ENCODE data around the gene DLG2.

The DLG2 gene

DNA sequence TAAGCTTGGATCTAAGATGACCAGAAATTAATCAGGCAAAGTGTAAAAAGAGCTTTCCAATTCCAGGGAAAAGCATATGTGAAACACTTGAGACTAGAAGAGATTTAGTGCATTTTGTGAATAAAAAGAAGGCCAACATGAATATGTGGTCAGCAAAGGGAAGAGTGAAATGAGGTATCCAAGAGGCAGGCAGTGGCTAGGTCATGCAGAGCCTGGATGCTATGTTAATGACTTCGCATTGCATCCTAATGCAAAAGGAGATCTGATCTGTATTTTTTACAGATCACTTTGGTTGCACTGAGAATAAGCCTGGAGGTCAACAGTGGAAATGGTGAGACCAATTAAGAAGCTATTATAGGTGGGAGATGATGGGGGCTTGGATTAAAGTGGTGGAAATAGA, 1699.7 kb downstream of the DLG2 start:
- DNase-seq (ENCODE audit: low spot score) = no peak
- POLR2A ChIA-PET (ENCODE audit: low non-redundant PET) = no interaction called here
- CTCF ChIA-PET = no interaction called here
- H3K27ac ChIP-seq = no peak overlapping the region
- TF ChIP-seq, protein P1, sequence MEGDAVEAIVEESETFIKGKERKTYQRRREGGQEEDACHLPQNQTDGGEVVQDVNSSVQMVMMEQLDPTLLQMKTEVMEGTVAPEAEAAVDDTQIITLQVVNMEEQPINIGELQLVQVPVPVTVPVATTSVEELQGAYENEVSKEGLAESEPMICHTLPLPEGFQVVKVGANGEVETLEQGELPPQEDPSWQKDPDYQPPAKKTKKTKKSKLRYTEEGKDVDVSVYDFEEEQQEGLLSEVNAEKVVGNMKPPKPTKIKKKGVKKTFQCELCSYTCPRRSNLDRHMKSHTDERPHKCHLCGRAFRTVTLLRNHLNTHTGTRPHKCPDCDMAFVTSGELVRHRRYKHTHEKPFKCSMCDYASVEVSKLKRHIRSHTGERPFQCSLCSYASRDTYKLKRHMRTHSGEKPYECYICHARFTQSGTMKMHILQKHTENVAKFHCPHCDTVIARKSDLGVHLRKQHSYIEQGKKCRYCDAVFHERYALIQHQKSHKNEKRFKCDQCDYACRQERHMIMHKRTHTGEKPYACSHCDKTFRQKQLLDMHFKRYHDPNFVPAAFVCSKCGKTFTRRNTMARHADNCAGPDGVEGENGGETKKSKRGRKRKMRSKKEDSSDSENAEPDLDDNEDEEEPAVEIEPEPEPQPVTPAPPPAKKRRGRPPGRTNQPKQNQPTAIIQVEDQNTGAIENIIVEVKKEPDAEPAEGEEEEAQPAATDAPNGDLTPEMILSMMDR (conservative IDR thresholded peaks at IDR 0.05; ENCODE audit: low read depth) = no peak

DNA sequence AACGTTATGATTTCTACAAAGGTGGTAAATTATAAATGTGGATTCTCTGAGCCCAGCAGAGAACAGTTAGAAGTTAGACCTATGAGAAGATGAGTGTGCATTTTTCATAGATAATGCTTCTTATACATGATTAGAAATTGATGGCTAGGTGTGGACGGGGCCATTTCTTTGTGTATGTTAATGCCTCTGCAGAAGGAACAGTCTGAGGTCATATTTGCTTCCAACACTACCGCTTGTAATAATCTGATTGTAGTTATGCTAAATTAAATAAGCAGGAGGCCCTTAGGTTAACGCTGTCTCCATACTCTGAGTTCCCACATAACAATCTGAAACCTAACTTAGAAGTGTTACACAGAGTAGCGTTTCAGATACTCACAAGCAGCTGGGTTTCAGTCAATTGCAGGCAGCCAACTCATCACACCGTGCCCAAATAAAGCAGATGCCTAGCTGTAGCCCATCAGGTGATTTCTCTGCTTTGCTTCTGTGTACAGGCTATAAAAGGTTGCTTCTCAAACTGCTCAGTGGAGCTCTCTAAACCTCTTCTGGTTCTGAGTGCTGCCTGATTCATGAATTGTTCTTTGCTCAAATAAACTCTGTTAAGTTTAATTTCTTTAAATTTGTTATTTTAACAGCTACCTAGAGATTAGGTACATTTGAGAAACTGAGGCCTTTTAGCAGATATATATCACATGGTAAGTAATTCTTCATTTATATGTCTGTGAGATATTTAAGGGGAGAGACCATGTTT, 1702.2 kb downstream of the DLG2 start:
- POLR2A ChIA-PET (ENCODE audit: low non-redundant PET) = no interaction called here
- TF ChIP-seq, protein P1 (conservative IDR thresholded peaks at IDR 0.05; ENCODE audit: low read depth) = no peak
- no peak overlapping the region for H3K27ac ChIP-seq
- DNase-seq (ENCODE audit: low spot score) = no peak
- CTCF ChIA-PET = no interaction called here

DNA sequence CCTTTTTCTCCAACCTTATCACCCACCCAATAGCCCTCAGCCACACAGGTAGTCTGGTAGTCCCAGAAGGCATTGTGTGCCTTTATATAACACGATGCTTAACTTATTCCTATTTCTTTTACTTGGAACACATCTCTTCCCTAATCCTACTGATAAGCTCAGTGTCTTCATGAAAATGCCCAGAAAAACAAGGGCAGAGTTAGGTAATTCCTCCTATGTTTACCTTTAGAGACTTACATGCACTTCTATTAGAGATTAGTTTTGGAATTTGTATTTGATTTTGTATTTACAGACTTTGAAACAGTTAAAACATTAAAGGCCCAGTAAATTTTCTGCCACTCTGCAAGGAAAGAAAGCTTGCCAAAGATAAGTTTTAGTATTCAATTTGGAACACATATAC, 1703.2 kb downstream of the DLG2 start:
- TF ChIP-seq, protein P1 (conservative IDR thresholded peaks at IDR 0.05; ENCODE audit: low read depth) = no peak
- no peak overlapping the region for H3K27ac ChIP-seq
- no peak for DNase-seq (ENCODE audit: low spot score)
- CTCF ChIA-PET = no interaction called here
- POLR2A ChIA-PET (ENCODE audit: low non-redundant PET) = no interaction called here

DNA sequence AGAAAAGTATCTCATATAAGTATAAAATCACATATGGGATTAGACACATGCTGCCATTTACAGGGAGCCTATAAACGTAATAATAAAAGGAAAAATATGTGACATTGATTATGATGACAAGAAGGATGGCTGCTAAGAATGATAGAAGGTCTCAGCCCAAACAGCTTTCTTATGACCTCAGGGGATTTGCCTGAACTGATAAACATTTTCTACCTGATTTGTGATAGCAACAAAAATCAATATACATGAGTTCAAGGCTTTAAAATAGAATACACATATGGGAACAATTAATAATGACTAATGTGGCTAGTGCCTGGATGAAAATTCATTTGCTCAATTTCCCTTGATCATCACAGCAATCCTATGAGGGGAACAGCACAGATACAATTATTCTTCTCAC, 1704.2 kb downstream of the DLG2 start:
- CTCF ChIA-PET = no interaction called here
- TF ChIP-seq, protein P1 (conservative IDR thresholded peaks at IDR 0.05; ENCODE audit: low read depth) = no peak
- POLR2A ChIA-PET (ENCODE audit: low non-redundant PET) = no interaction called here
- H3K27ac ChIP-seq = no peak overlapping the region
- no peak for DNase-seq (ENCODE audit: low spot score)

DNA sequence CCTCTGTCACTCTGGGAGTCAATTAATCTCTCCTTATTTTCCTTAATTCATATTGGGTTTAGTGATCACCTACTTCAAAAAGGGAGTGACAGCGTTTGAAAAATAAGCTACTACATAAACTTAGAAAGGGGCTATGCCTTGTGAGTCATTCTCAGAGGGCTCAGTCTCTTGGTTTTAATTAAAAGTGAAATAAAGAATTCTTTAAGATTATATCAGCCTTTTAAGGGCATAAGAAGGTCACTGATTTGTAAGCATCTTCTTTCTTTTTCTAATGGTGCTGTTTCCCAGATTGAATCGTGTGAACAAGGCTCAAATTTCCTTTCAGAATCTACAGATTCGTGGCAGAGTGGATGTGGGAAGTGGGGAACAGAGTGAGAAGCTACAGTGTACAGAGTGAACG, 1704.8 kb downstream of the DLG2 start:
- TF ChIP-seq, protein P1 (conservative IDR thresholded peaks at IDR 0.05; ENCODE audit: low read depth) = no peak
- no peak overlapping the region for H3K27ac ChIP-seq
- CTCF ChIA-PET = no interaction called here
- POLR2A ChIA-PET (ENCODE audit: low non-redundant PET) = no interaction called here
- DNase-seq (ENCODE audit: low spot score) = no peak

DNA sequence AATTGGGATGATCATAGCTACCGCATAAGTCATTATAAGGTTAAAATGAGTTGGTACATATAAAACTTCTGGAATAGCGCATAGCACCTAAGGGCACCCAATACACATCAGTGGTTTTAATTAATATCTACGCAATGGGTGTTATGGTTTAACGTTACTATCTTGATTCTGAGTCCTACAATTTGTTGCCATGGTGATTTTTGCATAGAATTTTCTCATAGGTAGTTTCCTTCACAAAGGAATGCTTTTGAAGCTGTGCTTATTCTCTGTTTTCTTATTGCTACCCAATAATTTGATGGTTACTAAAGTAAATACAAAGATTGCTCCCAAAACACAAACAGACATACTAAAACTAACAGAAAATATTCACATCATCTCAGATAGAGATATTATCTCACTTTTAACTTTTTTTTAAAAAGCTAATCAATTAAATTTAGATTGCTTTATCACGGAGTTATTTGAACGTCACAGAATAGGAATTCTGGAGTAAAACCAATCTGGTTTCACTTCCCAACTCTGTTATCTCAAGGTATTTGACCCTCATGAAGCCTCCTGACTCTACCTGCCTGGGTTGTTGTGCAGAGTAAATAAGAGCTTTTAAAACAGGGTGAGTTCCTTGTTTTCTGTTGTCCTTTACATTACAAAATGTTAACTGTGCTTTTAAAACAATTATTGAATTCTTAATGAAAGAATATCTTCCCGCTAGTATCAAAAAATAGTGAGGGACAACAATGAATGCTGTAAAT, 1705.5 kb downstream of the DLG2 start:
- no peak for DNase-seq (ENCODE audit: low spot score)
- ChIA-PET POLR2A (ENCODE audit: low non-redundant PET) (no interaction called here), CTCF (interaction anchor here (0.6 kb wide), 1 partner anchor 224 kb away, joined by 4 read pairs; no protein-coding TSS in a partner anchor)
- TF ChIP-seq, protein P1 (conservative IDR thresholded peaks at IDR 0.05; ENCODE audit: low read depth) = no peak
- no peak overlapping the region for H3K27ac ChIP-seq
